ENCODE results near the gene ALOXE3.
A peak's percentile ranks its signal among the peaks of the same experiment; 100 is the strongest.

Gene ALOXE3

DNA sequence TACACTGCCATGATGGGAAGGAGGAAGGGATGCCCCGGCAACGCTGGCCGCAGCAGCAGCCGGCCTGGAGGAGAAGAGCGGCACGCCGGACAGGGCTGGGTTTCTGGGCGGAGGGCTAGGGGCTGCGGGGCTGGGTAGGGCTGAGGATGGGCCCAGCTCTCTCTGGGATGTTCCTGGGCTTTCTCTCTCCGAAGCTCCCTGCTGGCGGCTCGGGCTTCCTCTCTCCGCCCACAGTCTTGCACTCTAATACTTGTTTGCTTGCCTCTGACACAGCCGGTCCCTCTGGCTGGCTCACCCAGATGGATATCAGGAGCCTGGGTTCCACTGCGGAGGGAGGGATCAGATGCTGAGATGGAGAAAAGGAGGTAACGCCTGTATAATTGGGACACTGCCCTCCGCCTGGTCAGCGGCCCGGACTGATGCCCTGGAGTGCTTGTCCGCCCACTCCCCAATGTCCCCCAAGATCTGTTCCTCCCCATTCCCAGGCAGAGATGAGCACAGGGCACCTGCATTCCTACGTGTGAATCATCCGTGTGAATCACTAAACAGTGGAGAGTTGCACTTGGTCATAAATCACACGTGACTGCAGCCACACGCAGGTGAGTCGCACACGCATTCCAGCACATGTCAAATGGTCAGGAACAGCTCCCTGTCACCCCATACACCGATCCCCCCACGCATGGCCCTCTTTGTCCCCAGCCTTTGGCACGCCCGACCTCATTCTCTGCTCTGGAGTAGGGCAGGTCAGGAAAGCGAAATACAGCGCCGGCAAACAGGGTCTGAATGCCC is at the start of gene ALOXE3:
Gene ALOXE3 (minus strand): TSS at position 535 of the 789 bp plus-strand sequence. CDS start 524 bp downstream, at position 11.
- DNase-seq = peak; percentile 26

DNA sequence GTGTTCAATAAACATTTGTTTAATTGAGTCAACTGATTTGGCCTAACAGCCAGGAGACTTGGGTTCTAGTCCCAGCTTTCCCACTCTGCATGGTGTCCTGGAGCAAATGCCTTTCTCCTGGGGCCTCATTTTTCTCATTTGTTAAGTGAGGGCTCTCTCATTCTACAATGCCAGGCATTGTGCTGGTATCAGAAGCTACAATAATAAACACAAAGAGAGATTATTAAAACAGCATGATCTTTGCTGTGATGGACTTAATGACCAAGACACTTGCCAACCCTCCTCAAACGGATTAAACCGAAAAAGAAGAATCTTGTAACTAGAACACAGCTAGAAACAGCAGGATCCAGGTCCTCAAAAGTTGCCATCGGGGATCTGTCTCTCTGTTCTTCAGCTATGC is 49.2 kb upstream of the ALOXE3 start:
- DNase-seq = no peak

DNA sequence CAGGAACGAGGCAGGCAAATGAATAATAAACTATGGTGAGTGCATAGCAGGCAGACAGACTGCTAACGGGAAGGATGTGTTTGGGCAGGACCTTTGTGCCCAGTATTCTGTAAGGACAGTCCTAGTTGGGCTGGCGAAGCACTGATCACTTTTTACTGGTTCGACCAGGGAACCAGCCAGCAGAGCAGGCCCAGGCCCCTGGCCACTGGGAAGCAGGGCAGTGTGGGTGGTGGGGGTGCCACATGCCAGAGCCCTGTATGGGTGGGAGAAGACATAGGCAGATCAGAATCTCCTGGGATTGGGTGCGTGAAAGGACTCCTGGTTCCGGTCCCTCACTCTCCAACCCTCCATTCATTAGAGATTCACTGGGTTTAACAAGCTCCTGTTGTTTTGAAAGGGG is 48.4 kb upstream of the ALOXE3 start:
- DNase-seq = no peak

DNA sequence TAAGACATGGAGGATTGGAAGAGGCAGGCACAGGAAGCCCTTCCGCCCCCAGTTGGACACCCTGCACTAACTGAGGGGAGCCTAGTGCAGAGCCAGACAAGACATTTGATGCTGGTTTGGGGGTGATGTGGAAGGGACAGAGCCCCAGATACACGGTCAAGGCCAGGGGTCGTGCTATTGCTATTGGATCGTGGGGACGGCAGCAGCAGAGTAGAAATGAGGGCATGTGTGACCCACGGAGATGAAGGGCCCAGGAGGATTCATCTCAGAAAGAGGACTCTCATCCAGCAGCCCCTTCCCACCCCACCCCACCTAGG is 46.5 kb upstream of the ALOXE3 start:
- no peak for DNase-seq

DNA sequence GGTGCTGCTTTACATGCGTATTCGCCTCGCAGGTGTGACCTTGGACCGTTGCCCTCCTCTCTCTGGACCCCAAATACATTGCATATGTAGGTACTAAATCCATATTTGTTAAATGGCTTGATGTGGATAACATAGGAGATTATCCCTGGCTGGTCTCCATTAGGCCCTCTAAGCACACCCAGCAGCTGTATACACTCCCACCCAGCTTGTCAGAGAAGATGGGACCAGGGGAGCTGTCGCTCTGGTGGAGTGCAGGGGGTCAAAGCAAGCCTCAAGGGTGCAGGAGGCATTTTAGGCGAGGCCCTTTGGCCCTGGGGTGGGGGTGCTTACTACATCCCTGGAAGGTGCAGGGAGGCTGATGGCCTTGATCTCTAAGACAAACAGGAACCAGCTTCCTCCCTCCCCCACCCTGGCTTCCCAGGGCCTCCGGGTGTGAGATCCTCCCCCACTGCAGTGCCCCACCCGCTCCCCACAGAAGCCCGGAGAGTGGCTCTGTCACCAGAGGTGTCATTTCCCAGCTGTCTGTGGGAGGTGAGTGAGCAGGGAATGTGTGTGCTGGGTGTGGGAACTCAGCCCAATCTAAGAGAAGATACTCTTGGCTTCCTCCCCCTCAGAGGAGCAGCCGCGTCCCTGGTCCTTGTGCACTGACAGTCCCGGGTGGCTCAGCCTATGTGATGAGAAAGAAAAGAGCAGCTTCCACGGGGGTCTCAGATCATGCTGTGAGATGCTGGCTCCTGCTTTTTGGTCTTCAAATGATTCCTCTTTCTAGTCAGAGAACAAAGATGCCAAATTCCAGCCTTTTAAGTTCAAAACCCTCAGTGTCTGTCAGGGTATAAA is 45.9 kb upstream of the ALOXE3 start:
- DNase-seq = no peak

DNA sequence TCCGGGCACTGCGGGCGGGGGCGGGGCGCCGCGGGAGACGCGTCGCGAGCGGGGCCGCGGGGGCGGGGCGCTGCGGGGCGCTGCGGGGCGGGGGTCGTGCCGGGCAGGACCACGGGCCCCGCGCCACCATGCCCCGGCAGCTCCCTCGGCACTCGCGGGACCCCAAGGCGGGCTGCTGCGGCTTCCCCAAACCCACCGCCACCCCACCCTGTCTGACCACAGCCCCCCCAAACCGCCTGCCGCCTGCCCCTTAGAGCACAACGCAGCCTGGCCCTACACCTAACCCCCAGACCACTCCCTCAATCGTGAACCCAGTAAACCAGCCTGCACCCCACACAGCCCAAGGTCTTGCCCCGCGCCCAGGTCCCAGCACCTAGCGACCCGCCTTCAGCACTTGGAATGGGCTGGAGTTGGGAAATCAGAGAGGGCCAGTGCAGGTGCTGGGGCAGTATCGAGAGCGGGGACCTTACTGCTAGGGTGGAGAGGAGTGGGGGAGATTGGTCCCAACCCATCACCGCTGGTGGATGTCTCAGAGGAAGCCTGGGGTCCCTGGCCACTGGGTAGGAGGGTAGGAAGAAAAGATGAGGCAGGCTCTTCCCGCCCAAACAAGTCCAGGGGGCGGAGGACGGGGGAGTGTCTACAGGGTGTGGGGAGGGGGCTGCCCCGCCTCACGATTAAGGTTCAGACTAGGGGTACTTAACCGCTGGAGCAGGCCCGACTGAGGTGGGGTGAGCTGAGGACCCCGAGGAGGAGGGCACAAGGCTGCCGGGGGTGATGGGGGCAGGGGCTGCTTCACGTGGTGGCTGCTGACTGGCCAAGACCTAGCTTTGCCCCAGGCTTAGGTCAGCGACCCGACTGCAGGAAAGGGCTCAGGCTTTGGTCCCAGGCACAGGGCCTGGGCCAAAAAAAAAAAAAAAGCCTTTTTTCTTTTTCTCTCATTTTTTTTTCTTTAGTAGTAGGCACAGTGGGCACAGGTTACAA is 45.0 kb upstream of the ALOXE3 start:
- no peak for DNase-seq

DNA sequence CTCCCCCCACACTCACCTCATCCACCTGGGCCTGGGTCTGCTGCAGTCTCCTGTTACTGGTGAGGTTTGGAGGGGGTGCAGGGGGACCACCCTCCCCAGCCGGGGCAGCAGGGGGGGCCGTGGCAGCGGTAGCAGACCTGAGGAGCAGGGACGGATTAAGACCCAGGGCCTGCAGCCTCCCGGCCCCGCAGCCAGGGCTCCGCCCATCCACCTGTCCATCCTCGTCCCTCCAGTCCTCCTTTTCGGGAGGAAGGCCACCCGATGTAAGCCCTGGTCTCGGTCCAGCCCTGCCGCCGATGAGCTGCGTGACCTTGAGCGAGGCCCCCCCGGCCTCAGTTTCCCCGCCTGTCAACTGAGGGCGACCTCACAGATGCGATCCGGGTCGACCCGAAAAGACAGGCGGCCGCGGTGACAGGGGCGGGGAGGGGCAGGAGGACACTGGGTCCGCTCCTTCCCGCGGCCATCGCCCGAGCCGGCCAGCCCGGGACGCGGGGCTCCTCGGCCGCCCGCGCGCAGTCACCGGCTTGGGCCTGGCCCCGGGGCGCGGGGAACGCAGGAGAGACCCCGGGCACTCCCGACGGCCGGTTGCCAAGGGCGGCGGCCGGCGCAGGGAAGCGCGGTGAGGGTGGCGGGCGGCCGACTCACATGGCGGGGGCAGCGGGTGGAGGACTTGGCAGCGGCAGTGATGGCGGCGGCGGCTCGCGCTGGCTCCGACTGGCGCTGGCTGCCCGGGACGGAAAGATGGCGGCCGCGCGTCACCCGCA is 44.1 kb upstream of the ALOXE3 start, which contains the start of gene VAMP2:
Gene VAMP2 (minus strand): TSS at position 716 of the 764 bp plus-strand sequence. CDS start 69 bp downstream, at position 647.
- peak; percentile 69 for DNase-seq

DNA sequence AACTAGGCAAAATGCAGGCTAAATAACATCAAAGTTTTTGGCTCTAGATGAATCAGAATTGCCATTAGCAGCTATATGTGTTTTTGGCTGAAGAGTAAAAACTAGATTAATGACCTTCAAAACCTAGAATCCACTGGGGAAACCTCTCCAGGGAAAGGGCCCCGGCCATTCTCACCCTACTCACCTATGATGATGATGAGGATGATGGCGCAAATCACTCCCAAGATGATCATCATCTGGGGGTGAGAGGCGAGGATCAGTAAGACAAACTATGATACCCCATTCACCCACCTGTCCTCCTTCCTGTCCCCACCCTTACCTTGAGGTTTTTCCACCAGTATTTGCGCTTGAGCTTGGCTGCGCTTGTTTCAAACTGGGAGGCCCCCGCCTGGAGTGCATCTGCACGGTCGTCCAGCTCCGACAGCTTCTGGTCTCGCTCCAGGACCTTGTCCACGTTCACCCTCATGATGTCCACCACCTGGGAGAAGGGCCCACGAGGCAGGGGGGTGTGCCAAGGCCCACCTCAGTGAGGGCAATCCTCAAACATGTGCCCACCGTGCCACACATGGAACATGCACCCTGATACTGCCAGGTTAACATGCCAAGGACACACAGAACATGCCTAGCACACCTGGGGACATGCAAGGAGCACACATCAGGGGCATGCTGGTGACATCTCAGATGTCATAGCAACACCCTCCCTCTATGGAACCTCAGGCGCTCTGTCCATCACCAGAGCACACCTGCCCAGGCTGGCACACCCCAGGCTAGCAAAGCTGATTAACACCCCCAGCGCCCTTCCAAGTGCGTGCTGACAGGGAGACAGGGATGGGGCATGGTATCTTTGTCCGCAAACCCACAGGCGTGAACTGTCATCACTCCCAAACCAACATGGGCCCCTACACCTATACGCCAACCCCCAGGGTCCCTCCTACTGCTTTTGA is 43.2 kb upstream of the ALOXE3 start:
- no peak for DNase-seq

DNA sequence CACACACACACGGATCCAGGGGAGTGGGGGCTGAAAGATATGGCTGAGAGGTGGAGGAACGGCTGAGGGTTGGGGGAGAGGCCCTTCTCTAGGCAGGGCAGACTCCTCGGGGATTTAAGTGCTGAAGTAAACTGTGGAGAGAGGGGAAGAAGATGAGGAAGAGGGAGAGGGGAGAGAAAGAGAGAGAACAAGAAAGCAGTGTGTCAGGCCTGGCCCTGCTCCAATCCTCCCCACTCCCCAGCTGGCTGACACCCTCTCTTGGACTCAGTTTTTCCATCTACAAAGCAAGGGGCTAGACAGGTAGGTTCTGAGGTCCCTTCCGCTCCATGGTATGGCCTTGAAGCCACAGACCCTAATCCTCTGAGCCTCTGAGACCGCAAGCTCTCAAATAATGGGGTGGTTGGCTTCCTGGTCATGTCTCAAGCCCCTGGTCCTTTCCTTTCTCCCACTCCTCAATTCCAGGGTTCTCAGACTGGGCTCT is 42.5 kb upstream of the ALOXE3 start:
- DNase-seq = no peak

DNA sequence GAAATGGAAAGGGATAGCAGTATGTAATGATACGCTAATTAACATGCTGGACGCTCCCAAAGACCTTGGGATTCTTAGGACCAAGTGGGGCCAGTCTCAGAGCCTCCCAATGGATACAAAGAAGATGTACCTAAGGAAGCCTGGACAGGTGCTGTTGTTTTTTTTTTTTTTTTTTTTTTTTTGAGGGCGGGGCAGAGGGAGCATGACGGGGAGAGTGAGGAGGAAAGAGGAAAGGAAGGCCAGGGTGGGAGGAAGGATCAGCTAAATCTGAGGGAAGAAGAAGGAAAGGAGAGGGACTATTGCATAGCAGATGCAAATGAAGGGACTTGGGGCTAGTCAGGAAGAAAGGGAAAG is 41.9 kb upstream of the ALOXE3 start:
- no peak for DNase-seq

DNA sequence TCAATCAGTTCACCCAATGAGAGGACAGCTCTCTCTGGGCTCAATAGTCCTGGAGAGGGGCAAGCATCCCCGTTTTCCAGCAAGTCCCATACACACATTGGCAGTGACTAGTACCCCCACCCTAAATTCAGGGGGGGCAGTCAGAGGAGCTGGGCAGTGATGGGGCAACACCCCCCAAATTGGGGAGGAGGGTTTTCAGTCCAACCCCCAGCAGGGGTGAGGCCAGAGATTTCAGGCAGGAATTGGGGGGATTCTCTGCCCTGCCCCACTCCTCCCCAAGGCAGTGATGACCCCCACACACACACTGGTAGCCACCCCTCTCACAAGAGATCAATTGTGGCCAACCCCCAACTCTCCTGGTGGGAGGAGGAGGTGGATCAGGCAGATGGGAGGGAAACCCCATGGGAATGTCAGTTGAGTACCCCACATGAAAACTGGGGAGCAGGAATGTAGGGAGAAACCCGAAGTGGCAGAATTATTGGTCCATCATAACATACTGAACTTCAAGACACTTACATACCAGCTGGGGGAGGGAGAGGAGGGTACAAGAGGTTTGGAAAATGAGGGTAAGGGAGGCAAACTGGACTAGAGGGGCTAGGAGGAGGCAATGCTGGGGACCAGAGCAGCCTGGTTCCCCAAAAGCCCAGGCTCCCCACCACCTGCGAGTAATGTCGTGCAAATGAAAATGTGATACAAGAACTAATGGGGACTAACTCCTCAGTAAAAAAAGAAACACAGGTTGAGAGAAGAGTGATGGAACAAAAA is 41.3 kb upstream of the ALOXE3 start:
- no peak for DNase-seq

DNA sequence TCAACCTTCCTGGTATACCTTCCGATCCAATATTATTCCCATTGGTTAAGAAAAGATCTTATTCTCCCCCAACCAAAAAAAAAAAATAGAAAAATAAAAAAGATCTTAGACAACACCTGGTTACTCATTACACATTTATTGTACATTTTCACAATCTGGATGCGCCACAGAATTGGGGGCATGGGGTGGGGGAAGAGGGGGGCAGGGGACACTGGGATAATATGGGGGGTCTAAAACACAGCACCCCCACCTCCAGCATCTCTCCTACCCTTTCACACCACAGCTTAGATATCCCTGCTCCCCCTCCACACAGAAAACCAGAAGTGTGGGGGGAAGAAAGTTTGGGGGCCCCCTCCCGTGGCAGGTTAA is 40.7 kb upstream of the ALOXE3 start:
- no peak for DNase-seq

DNA sequence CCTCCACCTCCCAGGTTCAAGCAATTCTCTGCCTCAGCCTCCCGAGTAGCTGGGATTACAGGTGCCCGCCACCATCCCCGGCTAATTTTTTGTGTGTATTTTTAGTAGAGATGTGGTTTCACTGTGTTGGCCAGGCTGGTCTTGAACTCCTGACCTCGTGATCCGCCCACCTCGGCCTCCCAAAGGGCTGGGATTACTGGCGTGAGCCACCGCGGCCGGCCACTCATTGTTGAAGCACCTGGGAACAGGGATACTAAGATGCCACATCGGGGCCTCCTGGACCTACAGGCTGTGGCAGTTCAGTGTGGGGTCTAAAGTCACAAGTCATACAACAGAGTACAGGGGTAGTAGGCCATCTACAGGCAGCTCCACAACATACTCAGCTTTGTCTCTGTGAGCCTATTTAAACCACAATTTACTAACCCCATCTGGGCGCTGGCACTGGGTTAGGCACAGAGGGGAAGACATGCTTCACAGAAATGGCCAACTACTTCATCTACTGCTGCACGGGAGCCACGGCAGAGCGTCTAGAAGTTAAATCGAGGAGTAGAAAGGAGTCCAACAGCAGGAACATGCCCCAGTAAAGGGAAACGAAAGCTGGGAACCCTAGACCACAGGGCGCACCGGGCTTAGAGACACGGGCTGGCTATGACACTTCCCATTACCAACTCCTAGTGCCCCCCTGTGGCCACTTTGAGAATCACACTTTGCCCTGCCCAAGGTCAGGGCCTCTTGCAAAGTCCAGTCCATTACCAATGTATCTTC is 40.1 kb upstream of the ALOXE3 start:
- DNase-seq = peak; percentile 85

DNA sequence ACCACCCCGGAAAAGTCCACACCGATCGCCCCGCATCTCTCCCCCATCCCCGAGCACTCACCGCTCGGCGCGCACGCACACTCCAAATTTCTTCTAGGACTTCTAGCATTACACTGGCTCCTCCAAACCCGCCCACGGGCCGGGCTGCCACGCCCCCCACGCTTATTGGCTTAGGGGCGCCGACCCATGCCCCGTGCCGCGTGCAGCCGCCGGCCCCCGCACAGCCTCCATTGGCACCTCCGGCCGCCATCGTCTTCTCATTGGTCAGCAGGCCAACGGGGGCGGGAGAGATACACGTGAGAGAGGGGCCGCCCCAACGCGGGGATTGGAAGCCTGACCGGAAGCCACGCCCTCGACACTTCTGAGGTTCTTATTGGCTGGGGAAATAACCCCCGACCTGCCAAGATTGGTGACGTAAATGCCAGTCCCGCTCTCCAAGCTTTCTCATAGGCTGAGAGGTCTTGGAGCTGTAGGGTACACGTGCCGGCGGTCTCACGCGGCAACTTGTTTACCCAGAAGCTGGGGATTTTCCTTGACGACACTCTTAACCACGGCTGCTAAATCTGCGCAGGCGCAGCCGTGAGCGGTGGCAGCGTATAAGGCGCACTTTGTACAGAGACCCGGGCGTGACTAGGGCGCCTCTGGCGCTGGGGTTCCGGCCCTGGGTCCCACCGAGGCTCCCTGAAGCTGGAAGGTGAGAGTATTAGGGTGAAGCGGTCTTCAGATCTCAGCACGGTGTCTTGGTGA is 38.1 kb upstream of the ALOXE3 start:
- DNase-seq = peak; percentile 99

DNA sequence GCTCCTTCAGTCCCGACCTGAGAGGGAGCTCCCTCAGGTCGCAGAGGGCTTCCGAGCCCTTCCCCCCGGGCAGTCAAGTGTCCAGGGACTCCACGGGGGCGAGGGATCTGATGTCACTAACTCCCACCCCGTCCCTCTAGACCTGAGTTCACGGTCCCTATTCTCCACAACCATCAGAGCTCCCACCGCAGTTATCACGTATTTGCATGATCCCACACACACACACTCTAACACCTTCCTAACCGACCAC is 37.6 kb upstream of the ALOXE3 start:
- no peak for DNase-seq

DNA sequence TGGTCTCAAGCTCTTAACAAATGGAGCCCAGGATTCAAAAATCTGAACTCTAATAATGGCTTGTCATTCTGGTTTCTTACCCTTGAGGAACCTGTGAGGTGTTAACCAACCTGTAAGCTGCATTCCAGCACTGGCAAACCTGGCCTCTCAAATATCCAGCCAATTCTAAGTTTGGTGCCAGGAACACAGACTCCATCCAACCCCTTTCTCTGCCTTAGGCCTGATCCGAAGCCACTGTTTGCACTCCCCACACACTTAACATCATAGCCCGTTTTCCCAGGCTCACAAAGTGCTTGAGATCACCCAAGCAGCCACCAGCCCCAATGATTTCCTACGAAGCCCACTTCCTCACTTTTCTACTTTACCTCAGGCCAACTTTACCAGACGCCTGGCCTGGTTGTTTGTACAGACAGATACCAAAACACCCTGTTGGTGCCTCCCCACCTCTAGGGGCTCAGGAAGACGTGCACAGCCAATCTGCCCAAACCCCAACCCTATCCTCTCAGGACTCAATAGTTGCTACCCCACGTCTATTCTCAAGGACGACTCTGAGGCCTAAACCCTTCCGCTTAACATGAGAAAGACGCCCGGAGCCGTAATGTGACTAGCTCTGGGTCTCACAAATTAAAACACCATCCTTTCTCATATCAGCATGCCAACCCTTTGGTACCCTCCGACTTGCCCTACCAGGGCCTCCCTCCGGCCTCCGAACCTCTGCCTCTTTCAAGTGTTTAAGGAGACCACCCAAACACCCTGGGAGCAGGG is 37.1 kb upstream of the ALOXE3 start:
- no peak for DNase-seq

DNA sequence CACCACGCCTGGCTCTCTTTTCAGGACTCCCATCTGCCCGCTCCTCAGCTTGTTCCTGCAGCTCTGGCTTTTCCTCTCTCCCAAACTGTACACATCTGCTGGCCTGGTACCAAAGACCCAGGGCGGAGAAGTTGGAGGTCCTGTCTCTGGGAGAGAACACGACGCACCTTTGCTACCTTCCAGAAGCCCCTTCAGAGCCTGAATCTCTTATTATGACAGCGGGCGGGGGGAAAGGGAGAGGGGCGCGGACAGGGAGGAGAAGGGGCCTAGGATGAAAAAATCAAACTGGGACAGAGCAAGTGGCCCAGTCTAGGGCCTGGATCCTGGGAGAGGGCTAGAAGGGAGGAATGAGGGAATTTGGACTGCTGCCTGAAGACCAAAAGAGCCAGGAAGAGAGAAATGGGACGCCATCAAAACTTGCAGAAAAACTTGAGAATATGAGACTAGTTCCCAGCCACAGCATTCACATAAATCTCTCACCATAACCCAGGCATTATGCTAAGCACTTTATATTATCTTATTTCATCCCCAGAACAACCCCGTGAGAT is 36.4 kb upstream of the ALOXE3 start:
- no peak for DNase-seq

Measured in RPMI8226 (cell line).